IgD-negative memory B cell (primary cell): ENCODE measurements around the gene MACROH2A1. TPM values are rescaled to one million over a fixed set of nuclear protein-coding genes. Genes with fewer than 3 reads are reported as not detected.

Experiments
- H3K27ac Mint-ChIP-seq, 3 donors: one replicate each; pipeline ENCODE4 v1.8.0; 2020 to 2022; ENCODE audit warnings: mild to moderate bottlenecking in 3 of 3, mixed read lengths in 3 of 3, moderate library complexity in 1 of 3
- H3K27me3 Mint-ChIP-seq: one replicate; pipeline ENCODE4 v1.8.0; 2021; ENCODE audit warnings: mixed read lengths
- H3K36me3 Mint-ChIP-seq: one replicate; pipeline ENCODE4 v1.8.0; 2020; ENCODE audit warnings: mild to moderate bottlenecking, mixed read lengths
- H3K4me1 Mint-ChIP-seq, 3 donors: one replicate each; pipeline ENCODE4 v1.8.0; 2020 to 2022; ENCODE audit warnings: mixed read lengths in 3 of 3, mild to moderate bottlenecking in 1 of 3
- H3K4me3 Mint-ChIP-seq, 4 donors: one replicate each; pipeline ENCODE4 v1.8.0; 2020 to 2022; ENCODE audit warnings: mild to moderate bottlenecking in 4 of 4, mixed read lengths in 4 of 4, moderate library complexity in 3 of 4
- H3K9me3 Mint-ChIP-seq, 3 donors: one replicate each; pipeline ENCODE4 v1.8.0; 2020 to 2021; ENCODE audit warnings: mixed read lengths in 3 of 3, mild to moderate bottlenecking in 1 of 3
- polyA plus RNA-seq: library from polyadenylated mRNA; unstranded; fragments of 300-500 nt; fragmentation: Illumina TruSeq; gene quantifications from one replicate; pipeline ENCODE4 v1.2.3, GENCODE V29; 2021

MACROH2A1 gene
- polyA plus RNA-seq, 1 donor from 2014 or later: 121 TPM

- H3K36me3 Mint-ChIP-seq: no peaks in the 10 kb centered on the region
- H3K4me3 Mint-ChIP-seq: no peak overlapping the region
- H3K9me3 Mint-ChIP-seq: no peaks in the 10 kb centered on the region
- H3K27me3 Mint-ChIP-seq: peaks cover 16% of the 10 kb centered on the region
- H3K4me1 Mint-ChIP-seq: no peaks in the 10 kb centered on the region
- peak overlapping the region in 1 of 3 donors; percentile 3 for H3K27ac Mint-ChIP-seq
These were observed 89.4 kb downstream of the MACROH2A1 start for GRCh38 chr5:135309391-135310327.

DNA sequence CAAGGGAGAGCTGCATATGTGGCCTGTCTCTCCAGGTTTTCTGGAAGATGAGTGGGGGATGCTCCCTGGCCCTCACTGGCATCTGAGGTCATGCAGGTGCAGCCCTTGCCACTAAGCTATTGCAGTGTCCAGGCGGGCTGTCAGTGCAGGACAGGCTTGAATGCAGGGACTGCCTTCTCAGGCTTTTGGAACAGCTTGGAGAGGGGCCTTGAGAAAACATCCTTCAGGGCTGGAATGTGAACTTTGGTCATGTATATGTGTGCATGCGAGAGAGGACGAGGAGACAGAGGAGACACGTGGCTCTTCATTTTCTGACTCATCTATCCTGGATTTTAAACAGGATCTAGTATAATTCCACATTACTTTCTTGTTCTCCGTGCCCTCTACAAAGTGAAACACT, 90.3 kb downstream of the MACROH2A1 start:
- H3K9me3 Mint-ChIP-seq: no peaks in the 10 kb centered on the region
- no peaks in the 10 kb centered on the region for H3K36me3 Mint-ChIP-seq
- H3K4me3 Mint-ChIP-seq: no peak overlapping the region
- no peaks in the 10 kb centered on the region for H3K4me1 Mint-ChIP-seq
- H3K27ac Mint-ChIP-seq: no peak overlapping the region
- peaks cover 16% of the 10 kb centered on the region for H3K27me3 Mint-ChIP-seq

GRCh38 chr5:135308245-135308644, 90.8 kb downstream of the MACROH2A1 start:
- Mint-ChIP-seq H3K4me3 (no peak overlapping the region), H3K36me3 (no peaks in the 10 kb centered on the region), H3K4me1 (no peaks in the 10 kb centered on the region), H3K27ac (no peak overlapping the region), H3K27me3 (peaks cover 16% of the 10 kb centered on the region), H3K9me3 (no peaks in the 10 kb centered on the region)

GRCh38 chr5:135307143-135307903, 91.7 kb downstream of the MACROH2A1 start:
- H3K36me3 Mint-ChIP-seq: peaks cover under 1% of the 10 kb centered on the region
- H3K27ac Mint-ChIP-seq: no peak overlapping the region
- H3K27me3 Mint-ChIP-seq: peaks cover 16% of the 10 kb centered on the region
- H3K9me3 Mint-ChIP-seq: no peaks in the 10 kb centered on the region
- no peak overlapping the region for H3K4me3 Mint-ChIP-seq
- no peaks in the 10 kb centered on the region for H3K4me1 Mint-ChIP-seq

DNA sequence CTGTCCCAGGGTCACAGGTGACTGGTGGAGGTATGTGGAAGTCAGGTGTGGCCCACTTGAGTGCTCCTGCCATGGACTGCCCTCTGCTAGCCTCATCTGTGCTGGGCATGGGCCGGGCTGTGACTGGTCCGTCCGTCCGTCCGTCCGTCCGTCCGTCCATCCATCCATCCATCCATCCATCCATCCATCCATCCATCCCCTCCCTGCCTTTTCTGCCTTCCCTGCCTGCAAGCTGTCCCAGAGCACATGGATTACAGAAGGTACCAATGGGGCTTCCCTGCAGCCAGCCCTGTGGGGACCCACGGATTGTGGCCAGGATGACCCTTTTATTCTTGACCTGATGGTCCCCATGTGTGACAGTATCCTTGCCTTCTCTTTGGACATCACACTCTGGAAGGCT, 92.5 kb downstream of the MACROH2A1 start:
- Mint-ChIP-seq H3K4me3 (no peak overlapping the region), H3K4me1 (no peaks in the 10 kb centered on the region), H3K27ac (no peak overlapping the region), H3K27me3 (peaks cover 16% of the 10 kb centered on the region), H3K9me3 (peaks cover 0 to 2% (median 0%) of the 10 kb centered on the region in 3 donors), H3K36me3 (peaks cover 2% of the 10 kb centered on the region)

DNA sequence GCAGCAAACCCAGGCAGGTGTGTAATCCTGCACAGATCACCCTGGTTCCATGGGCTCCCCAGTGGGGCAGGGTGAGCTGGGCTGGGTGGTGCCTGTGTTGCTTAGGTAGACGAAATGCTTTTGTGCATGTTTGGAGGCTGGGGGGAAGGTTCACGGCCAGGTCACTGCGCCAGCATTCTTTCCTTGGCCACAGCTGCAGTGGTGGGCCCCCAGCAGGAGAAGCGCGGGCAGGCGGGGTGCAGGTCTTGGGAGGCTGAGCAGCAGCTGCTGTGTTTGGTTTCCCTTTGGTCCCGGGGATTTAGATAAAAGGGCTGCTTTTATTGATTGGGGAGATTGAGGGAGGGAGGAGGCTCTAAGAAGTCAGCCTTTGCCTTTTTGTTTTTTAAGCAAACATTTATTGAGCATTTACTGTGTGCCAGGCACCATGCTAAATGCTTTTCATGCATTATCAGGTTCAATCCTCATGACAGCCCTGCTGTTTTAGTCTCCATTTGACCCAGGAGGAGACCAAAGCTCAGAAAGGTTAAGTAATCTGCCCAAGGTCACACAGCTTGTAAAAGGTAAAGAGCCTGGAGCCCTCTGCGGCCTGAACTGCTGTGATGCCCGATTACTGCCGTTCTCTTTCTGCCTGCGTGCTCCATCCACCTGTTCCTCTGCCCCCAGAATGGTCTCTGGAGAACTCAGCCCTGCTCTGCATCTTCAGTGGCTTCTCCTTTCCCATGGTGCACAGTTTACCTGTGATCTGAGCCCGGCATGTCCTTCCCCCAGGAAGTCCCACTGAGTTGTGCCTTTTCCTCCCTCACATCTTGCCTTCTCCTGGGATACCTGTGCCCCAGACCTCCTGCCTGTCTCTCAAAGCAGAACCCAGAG, 94.4 kb downstream of the MACROH2A1 start:
- Mint-ChIP-seq H3K36me3 (peaks cover 2% of the 10 kb centered on the region), H3K4me3 (no peak overlapping the region), H3K27ac (no peak overlapping the region), H3K4me1 (no peaks in the 10 kb centered on the region), H3K27me3 (peaks cover 16% of the 10 kb centered on the region), H3K9me3 (peaks cover 0 to 2% (median 2%) of the 10 kb centered on the region in 3 donors)

GRCh38 chr5:135303582-135304173, 95.4 kb downstream of the MACROH2A1 start:
- Mint-ChIP-seq H3K9me3 (peaks cover 0 to 2% (median 2%) of the 10 kb centered on the region in 3 donors), H3K27ac (no peak overlapping the region), H3K27me3 (peaks cover 9% of the 10 kb centered on the region), H3K4me1 (no peaks in the 10 kb centered on the region), H3K4me3 (no peak overlapping the region), H3K36me3 (peaks cover 2% of the 10 kb centered on the region)

DNA sequence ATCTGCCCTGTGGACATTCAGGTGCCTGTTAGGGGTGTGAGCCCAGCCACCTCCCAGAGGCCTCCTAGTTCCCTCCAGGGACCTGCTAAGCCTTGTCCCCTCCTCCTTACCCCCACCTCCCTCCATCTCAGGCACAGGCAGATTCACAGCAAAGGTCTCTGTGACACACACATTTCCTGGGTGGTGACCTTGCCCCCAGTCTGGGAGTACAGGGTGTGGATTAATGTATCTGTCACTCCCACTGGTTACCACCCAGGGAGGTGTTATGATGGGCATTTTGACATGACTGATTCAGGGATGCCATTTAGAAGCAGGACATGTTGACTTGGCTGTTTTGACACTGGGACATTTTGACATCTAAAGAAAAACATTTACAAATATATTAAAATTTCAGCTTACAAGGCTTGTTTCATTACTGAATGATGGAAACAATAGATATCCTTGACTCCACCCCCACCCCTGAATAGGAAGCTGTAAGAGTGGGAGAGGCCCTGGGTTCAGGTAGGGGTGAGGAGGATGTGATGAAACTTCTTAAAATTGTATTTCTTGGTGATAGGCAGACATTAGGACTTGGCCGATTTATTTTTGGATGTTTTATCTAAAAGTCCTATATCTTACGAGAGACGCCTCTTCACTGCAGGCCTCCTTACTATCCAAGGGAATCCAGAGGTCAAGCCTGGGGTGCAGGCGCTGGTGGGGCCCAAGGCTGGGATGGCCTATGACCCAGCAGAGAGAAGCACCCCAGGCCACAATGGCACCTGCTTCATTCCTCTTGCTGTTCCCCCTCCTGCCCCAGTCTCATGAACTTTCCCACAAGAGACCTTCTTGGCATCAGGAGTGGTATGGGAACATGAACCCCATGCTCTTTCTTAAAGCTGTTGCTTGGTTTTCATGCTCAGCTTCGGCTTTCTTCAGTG, 101.9 kb downstream of the MACROH2A1 start:
- Mint-ChIP-seq H3K4me3 (no peak overlapping the region), H3K27me3 (peaks cover 13% of the 10 kb centered on the region), H3K4me1 (no peaks in the 10 kb centered on the region), H3K36me3 (no peaks in the 10 kb centered on the region), H3K9me3 (peaks cover 0 to 3% (median 2%) of the 10 kb centered on the region in 3 donors), H3K27ac (no peak overlapping the region)

- H3K9me3 Mint-ChIP-seq: peaks cover 0 to 1% (median 0%) of the 10 kb centered on the region in 3 donors
- no peaks in the 10 kb centered on the region for H3K36me3 Mint-ChIP-seq
- H3K4me1 Mint-ChIP-seq: no peaks in the 10 kb centered on the region
- no peak overlapping the region for H3K27ac Mint-ChIP-seq
- H3K4me3 Mint-ChIP-seq: no peak overlapping the region
- H3K27me3 Mint-ChIP-seq: peaks cover 13% of the 10 kb centered on the region
These were observed 103.2 kb downstream of the MACROH2A1 start for GRCh38 chr5:135295852-135296251.

- Mint-ChIP-seq H3K27me3 (peaks cover 15% of the 10 kb centered on the region), H3K4me3 (no peak overlapping the region), H3K36me3 (no peaks in the 10 kb centered on the region), H3K27ac (no peak overlapping the region), H3K4me1 (no peaks in the 10 kb centered on the region), H3K9me3 (peaks cover 0 to 1% (median 0%) of the 10 kb centered on the region in 3 donors)
These were observed 104.2 kb downstream of the MACROH2A1 start for GRCh38 chr5:135294793-135295192.

DNA sequence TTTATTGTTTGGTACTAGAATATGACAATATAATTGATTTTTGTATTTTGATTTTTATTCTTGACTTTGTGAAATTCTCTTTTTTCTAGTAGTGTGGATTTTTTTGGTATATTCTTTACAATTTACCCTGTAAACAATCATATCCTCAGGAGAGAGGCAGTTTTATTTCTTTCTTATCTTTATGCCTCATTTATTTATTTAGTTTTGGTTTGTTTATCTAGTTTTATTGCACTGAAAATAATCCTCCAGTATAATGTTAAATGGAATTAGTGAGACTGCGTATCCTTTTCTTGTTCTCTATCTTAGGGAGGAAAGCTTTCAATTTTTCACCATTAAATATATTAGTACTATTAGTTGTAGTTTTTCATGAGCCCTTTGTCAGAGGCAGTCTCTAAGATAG, 109.4 kb downstream of the MACROH2A1 start:
- no peaks in the 10 kb centered on the region for H3K4me1 Mint-ChIP-seq
- H3K9me3 Mint-ChIP-seq: peaks cover 3 to 5% (median 5%) of the 10 kb centered on the region in 3 donors
- peaks cover 10% of the 10 kb centered on the region for H3K27me3 Mint-ChIP-seq
- H3K36me3 Mint-ChIP-seq: no peaks in the 10 kb centered on the region
- H3K4me3 Mint-ChIP-seq: no peak overlapping the region
- H3K27ac Mint-ChIP-seq: no peak overlapping the region

GRCh38 chr5:135287551-135287950, 111.5 kb downstream of the MACROH2A1 start:
- peaks cover 3 to 7% (median 5%) of the 10 kb centered on the region in 3 donors for H3K9me3 Mint-ChIP-seq
- H3K4me3 Mint-ChIP-seq: no peak overlapping the region
- H3K27me3 Mint-ChIP-seq: peaks cover 8% of the 10 kb centered on the region
- peaks cover 0 to 2% (median 0%) of the 10 kb centered on the region in 3 donors for H3K4me1 Mint-ChIP-seq
- H3K36me3 Mint-ChIP-seq: no peaks in the 10 kb centered on the region
- H3K27ac Mint-ChIP-seq: no peak overlapping the region
